HG03442 (cell line): ENCODE measurements around the gene SLC25A47.
"Not testable (repeated sequence)": the region's sequence is repeated elsewhere in the genome, so short reads cannot be mapped to it uniquely, and the experiment has no call there.

Experiments used
- ATAC-seq: cut with Tn5 transposase; IDR thresholded peaks from one replicate; pipeline ENCODE4 v1.9.1; 2021; ENCODE audit warnings: mild to moderate bottlenecking, moderate library complexity; ENCODE audit not compliant: unreplicated experiment

The SLC25A47 gene

GRCh38 chr14:100342826-100343225 is 19.7 kb downstream of the SLC25A47 start:
- not testable (repeated sequence) for ATAC-seq

GRCh38 chr14:100344657-100345056 is 21.5 kb downstream of the SLC25A47 start:
- ATAC-seq, result not testable (repeated sequence)

GRCh38 chr14:100345711-100346110 is 22.6 kb downstream of the SLC25A47 start:
- ATAC-seq, result no peak

- ATAC-seq, result no peak
Observed at GRCh38 chr14:100346306-100347091, 23.4 kb downstream of the SLC25A47 start.

GRCh38 chr14:100348253-100348729 is 25.2 kb downstream of the SLC25A47 start:
- ATAC-seq, result no peak

GRCh38 chr14:100348784-100349685 is 25.9 kb downstream of the SLC25A47 start:
- no peak for ATAC-seq

GRCh38 chr14:100350276-100350926 is 27.3 kb downstream of the SLC25A47 start:
- no peak for ATAC-seq

GRCh38 chr14:100350986-100351385 is 27.8 kb downstream of the SLC25A47 start:
- no peak for ATAC-seq

GRCh38 chr14:100358396-100358795 is 35.3 kb downstream of the SLC25A47 start:
- no peak for ATAC-seq

GRCh38 chr14:100359111-100359510 is 36.0 kb downstream of the SLC25A47 start:
- no peak for ATAC-seq

- no peak for ATAC-seq
Observed at GRCh38 chr14:100359881-100360280, 36.7 kb downstream of the SLC25A47 start.

GRCh38 chr14:100361626-100362025 is 38.5 kb downstream of the SLC25A47 start:
- no peak for ATAC-seq

GRCh38 chr14:100362311-100362927 is 39.3 kb downstream of the SLC25A47 start:
- ATAC-seq, result no peak

- ATAC-seq, result no peak
Observed at GRCh38 chr14:100363053-100363452, 39.9 kb downstream of the SLC25A47 start.

- no peak for ATAC-seq
Observed at GRCh38 chr14:100364403-100364802, 41.3 kb downstream of the SLC25A47 start.

- ATAC-seq, result no peak
Observed at GRCh38 chr14:100365741-100366140, 42.6 kb downstream of the SLC25A47 start.

- ATAC-seq, result no peak
Observed at GRCh38 chr14:100369019-100369418, 45.9 kb downstream of the SLC25A47 start.

GRCh38 chr14:100370003-100370402 is 46.9 kb downstream of the SLC25A47 start:
- ATAC-seq, result no peak

GRCh38 chr14:100371773-100372172 is 48.6 kb downstream of the SLC25A47 start:
- ATAC-seq, result no peak

GRCh38 chr14:100372357-100373048 is 49.4 kb downstream of the SLC25A47 start:
- ATAC-seq, result no peak
